Trophoblast cell (in vitro differentiated cells and primary cell): ENCODE data around the gene NDP.
A peak's percentile ranks its signal among the peaks of the same experiment; 100 is the strongest.

Experiments
- DNase-seq, 2 donors: peaks; one replicate each; pipeline ENCODE4 v3.0.0-alpha.2; 2016
- H2AFZ ChIP-seq: 2 replicates; pipeline ENCODE4 v1.6.1; 2013; ENCODE audit warnings: low read length, moderate library complexity, mild to moderate bottlenecking; ENCODE audit not compliant: insufficient read depth, poor library complexity
- H2AK5ac ChIP-seq: 2 replicates; pipeline ENCODE4 v1.6.1; 2013; ENCODE audit warnings: mild to moderate bottlenecking, low read length
- H2BK120ac ChIP-seq: 2 replicates; pipeline ENCODE4 v1.6.1; 2013; ENCODE audit warnings: low read length, mild to moderate bottlenecking, moderate library complexity; ENCODE audit not compliant: insufficient read depth, poor library complexity
- H2BK12ac ChIP-seq: 2 replicates; pipeline ENCODE4 v1.6.1; 2013; ENCODE audit warnings: mild to moderate bottlenecking, low read length, moderate library complexity
- H2BK5ac ChIP-seq: 2 replicates; pipeline ENCODE4 v1.6.1; 2013; ENCODE audit warnings: low read length, low read depth, moderate library complexity, mild to moderate bottlenecking; ENCODE audit not compliant: poor library complexity
- H3K14ac ChIP-seq: 2 replicates; pipeline ENCODE4 v1.6.1; 2013; ENCODE audit warnings: mild to moderate bottlenecking, low read length
- H3K18ac ChIP-seq: 2 replicates; pipeline ENCODE4 v1.6.1; 2013; ENCODE audit warnings: mild to moderate bottlenecking, low read length
- H3K23ac ChIP-seq: 2 replicates; pipeline ENCODE4 v1.6.1; 2013; ENCODE audit warnings: low read length
- H3K27ac ChIP-seq: 2 replicates; pipeline ENCODE4 v1.5.1; 2013; ENCODE audit warnings: low read depth, mild to moderate bottlenecking, inconsistent platforms, low read length, moderate library complexity
- H3K27me3 ChIP-seq: 2 replicates; pipeline ENCODE4 v1.6.1; 2013; ENCODE audit warnings: inconsistent platforms, mild to moderate bottlenecking, low read length, moderate library complexity; ENCODE audit not compliant: insufficient read depth
- H3K36me3 ChIP-seq, 2 experiments: 1 replicate in 1 of 2; 2 replicates in 1 of 2; pipeline ENCODE4 v1.6.1; 2013; ENCODE audit warnings: low read length in 2 of 2, mild to moderate bottlenecking in 2 of 2, moderate library complexity in 1 of 2; ENCODE audit not compliant: insufficient read depth in 2 of 2, control insufficient read depth in 1 of 2
- H3K4ac ChIP-seq: 2 replicates; pipeline ENCODE4 v1.6.1; 2013; ENCODE audit warnings: low read depth, mild to moderate bottlenecking, low read length, moderate library complexity
- H3K4me1 ChIP-seq, 2 experiments: 1 replicate in 1 of 2; 2 replicates in 1 of 2; pipeline ENCODE4 v1.6.1; 2013; ENCODE audit warnings: low read length in 2 of 2, mild to moderate bottlenecking in 2 of 2, moderate library complexity in 1 of 2; ENCODE audit not compliant: insufficient read depth in 2 of 2, control insufficient read depth in 1 of 2
- H3K4me2 ChIP-seq: 2 replicates; pipeline ENCODE4 v1.6.1; 2013; ENCODE audit warnings: inconsistent platforms, mild to moderate bottlenecking, low read length, moderate library complexity
- H3K4me3 ChIP-seq: 2 replicates; pipeline ENCODE4 v1.5.1; 2013; ENCODE audit warnings: mild to moderate bottlenecking, low read depth, low read length, inconsistent platforms
- H3K79me1 ChIP-seq: one replicate; pipeline ENCODE4 v1.6.1; 2013; ENCODE audit warnings: low read length
- H3K79me2 ChIP-seq: 2 replicates; pipeline ENCODE4 v1.6.1; 2013; ENCODE audit warnings: low read length, mild to moderate bottlenecking; ENCODE audit not compliant: control insufficient read depth, insufficient read depth, poor library complexity
- H3K9ac ChIP-seq: 2 replicates; pipeline ENCODE4 v1.6.1; 2013; ENCODE audit warnings: mild to moderate bottlenecking, low read length
- H3K9me3 ChIP-seq: 2 replicates; pipeline ENCODE4 v1.6.1; 2013; ENCODE audit warnings: low read depth, mild to moderate bottlenecking, control low read depth, inconsistent platforms, low read length; ENCODE audit not compliant: insufficient read depth
- H4K12ac ChIP-seq: 2 replicates; pipeline ENCODE4 v1.6.1; 2013; ENCODE audit warnings: low read depth, mild to moderate bottlenecking, low read length, moderate library complexity
- H4K8ac ChIP-seq: 2 replicates; pipeline ENCODE4 v1.6.1; 2013; ENCODE audit warnings: low read depth, mild to moderate bottlenecking, low read length, moderate library complexity
- H4K91ac ChIP-seq: one replicate; pipeline ENCODE4 v1.6.1; 2013; ENCODE audit warnings: low read depth, mild to moderate bottlenecking, low read length, moderate library complexity
- WGBS: extraction: QIAGEN DNeasy Blood & Tissue Kit; methylation state at CpG from one replicate; pipeline ENCODE4 v1.1.7; 2013; ENCODE audit warnings: missing lambda C conversion rate; ENCODE audit not compliant: insufficient read length, insufficient coverage; ENCODE audit errors: extremely low coverage; 5-methylcytosine and 5-hydroxymethylcytosine counted together

NDP gene

GRCh38 chrX:44010626-44011025 lies 37.4 kb upstream of the NDP start:
- Histone ChIP-seq H3K27me3 (no peaks in the 10 kb centered on the region), H3K14ac (no peak overlapping the region), H3K18ac (no peak overlapping the region), H3K79me2 (no peaks in the 10 kb centered on the region), H4K91ac (no peak overlapping the region), H3K4me2 (no peak overlapping the region), H3K36me3 (no peaks in the 10 kb centered on the region), H2BK12ac (no peak overlapping the region), H3K79me1 (no peaks in the 10 kb centered on the region), H2AK5ac (no peak overlapping the region), H3K4me1 (no peaks in the 10 kb centered on the region), H3K9ac (no peak overlapping the region), H4K8ac (no peak overlapping the region), H3K9me3 (no peaks in the 10 kb centered on the region), H3K4me3 (no peak overlapping the region), H2AFZ (no peak overlapping the region), H4K12ac (no peak overlapping the region), H2BK5ac (no peak overlapping the region), H2BK120ac (no peak overlapping the region), H3K27ac (no peak overlapping the region), H3K23ac (no peak overlapping the region), H3K4ac (no peak overlapping the region)
- no CpG with 5 or more reads among the region's 2 CpGs for WGBS
- no peak for DNase-seq

GRCh38 chrX:44006081-44006480 lies 32.9 kb upstream of the NDP start:
- Histone ChIP-seq H3K9ac (no peak overlapping the region), H4K12ac (no peak overlapping the region), H3K27ac (no peak overlapping the region), H2BK5ac (no peak overlapping the region), H3K79me1 (no peaks in the 10 kb centered on the region), H3K4me2 (no peak overlapping the region), H3K36me3 (no peaks in the 10 kb centered on the region), H3K18ac (no peak overlapping the region), H2AFZ (no peak overlapping the region), H2BK120ac (no peak overlapping the region), H4K8ac (no peak overlapping the region), H2AK5ac (no peak overlapping the region), H3K9me3 (no peaks in the 10 kb centered on the region), H3K4ac (no peak overlapping the region), H3K4me3 (no peak overlapping the region), H3K4me1 (no peaks in the 10 kb centered on the region), H3K23ac (no peak overlapping the region), H3K27me3 (no peaks in the 10 kb centered on the region), H2BK12ac (no peak overlapping the region), H3K79me2 (no peaks in the 10 kb centered on the region), H3K14ac (no peak overlapping the region), H4K91ac (no peak overlapping the region)
- DNase-seq: no peak
- no CpG with 5 or more reads among the region's 1 CpG for WGBS

GRCh38 chrX:44003975-44004374 lies 30.8 kb upstream of the NDP start:
- Histone ChIP-seq H4K8ac (no peak overlapping the region), H3K9me3 (no peaks in the 10 kb centered on the region), H3K9ac (no peak overlapping the region), H4K12ac (no peak overlapping the region), H3K27ac (no peak overlapping the region), H2BK5ac (no peak overlapping the region), H3K23ac (no peak overlapping the region), H3K4me1 (no peaks in the 10 kb centered on the region), H2AFZ (no peak overlapping the region), H3K27me3 (no peaks in the 10 kb centered on the region), H2BK120ac (no peak overlapping the region), H4K91ac (no peak overlapping the region), H3K4me3 (no peak overlapping the region), H2AK5ac (no peak overlapping the region), H3K4me2 (no peak overlapping the region), H3K4ac (no peak overlapping the region), H3K79me2 (no peaks in the 10 kb centered on the region), H3K14ac (no peak overlapping the region), H3K18ac (no peak overlapping the region), H2BK12ac (no peak overlapping the region), H3K36me3 (no peaks in the 10 kb centered on the region), H3K79me1 (no peaks in the 10 kb centered on the region)
- DNase-seq: peak in 1 of 2 donors; percentile 12
- WGBS: no CpG with 5 or more reads among the region's 3 CpGs

GRCh38 chrX:44002567-44002966 lies 29.4 kb upstream of the NDP start:
- Histone ChIP-seq H2BK120ac (no peak overlapping the region), H4K91ac (no peak overlapping the region), H3K14ac (no peak overlapping the region), H3K79me2 (no peaks in the 10 kb centered on the region), H3K9me3 (no peaks in the 10 kb centered on the region), H2AK5ac (no peak overlapping the region), H3K4me2 (no peak overlapping the region), H3K36me3 (no peaks in the 10 kb centered on the region), H3K23ac (no peak overlapping the region), H2AFZ (no peak overlapping the region), H4K12ac (no peak overlapping the region), H3K9ac (no peak overlapping the region), H2BK5ac (no peak overlapping the region), H3K4me3 (no peak overlapping the region), H3K18ac (no peak overlapping the region), H2BK12ac (no peak overlapping the region), H3K27ac (no peak overlapping the region), H4K8ac (no peak overlapping the region), H3K4ac (no peak overlapping the region), H3K4me1 (no peaks in the 10 kb centered on the region), H3K27me3 (no peaks in the 10 kb centered on the region), H3K79me1 (no peaks in the 10 kb centered on the region)
- DNase-seq: no peak
- WGBS: no CpG with 5 or more reads among the region's 1 CpG
